ENCODE results near the gene NR6A1. TPM values are rescaled to one million over a fixed set of nuclear protein-coding genes. Genes with fewer than 3 reads are reported as not detected.

NR6A1 gene
- total and polyA plus RNA-seq, 2 of the 8 experiments (the other 6 are each of a cell fraction or from before 2014, with no cell fraction given): 93.2 to 237 TPM

DNA sequence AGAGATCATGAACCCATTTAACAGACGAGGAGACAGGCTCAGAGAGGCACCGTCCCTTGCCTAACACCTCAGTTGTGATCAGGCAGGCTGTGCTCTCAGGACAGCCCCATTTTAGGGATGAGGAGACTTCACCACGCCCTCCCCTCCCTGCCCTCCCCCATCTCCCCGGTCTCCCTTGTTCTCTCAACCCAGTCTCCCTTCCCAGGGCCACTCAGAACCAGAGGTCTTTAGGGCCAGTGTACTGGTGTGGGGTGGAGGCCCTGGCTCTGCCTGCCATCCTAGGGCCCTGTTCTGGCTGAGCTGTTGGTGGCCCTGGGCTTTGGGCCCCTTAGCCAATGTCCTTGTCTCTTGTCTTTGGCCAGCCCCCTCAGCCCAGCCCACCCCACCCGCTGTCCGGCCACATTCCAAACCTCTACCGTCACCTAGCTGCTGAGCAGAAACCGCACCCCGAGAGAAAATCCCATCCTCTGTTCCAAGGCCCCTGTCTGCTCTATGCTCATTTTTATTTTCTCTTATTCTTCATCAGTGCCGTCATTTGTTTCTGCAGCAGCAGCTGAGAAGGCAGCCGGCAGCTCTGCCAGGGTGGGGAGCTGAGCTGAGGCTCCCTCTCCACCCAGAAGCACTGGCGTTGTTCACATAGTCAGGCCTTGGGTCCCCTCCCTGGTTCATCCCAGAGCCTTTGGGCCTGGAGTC lies 39.7 kb upstream of the NR6A1 start (continued):
- TF ChIP-seq TEAD4 (IDR thresholded peaks at IDR 0.05; ENCODE audit: low read depth, low read length) (peak; percentile 86), CTCF (IDR thresholded peaks at IDR 0.05; ENCODE audit: control extremely low read depth in 1 of 3, insufficient read depth in 1 of 3, low read depth in 1 of 3, low read length in 3 of 3) (peak; percentile 14 to 29 (median 20); a peak in 3 of 4 replicates), RAD21 (IDR thresholded peaks at IDR 0.05 in 1 of 2, conservative IDR thresholded peaks at IDR 0.05 in 1 of 2; ENCODE audit: low read depth in 2 of 2, low read length in 2 of 2) (peak in 1 of 2 experiments; percentile 46; a peak in 1 of 4 replicates), SP1 (IDR thresholded peaks at IDR 0.05; ENCODE audit: low read depth, low read length) (peak; percentile 37; the same call in 1 of the 2 replicates), JUND (IDR thresholded peaks at IDR 0.05; ENCODE audit: low read length) (peak; percentile 93), ATF2 (IDR thresholded peaks at IDR 0.05; ENCODE audit: low read length) (peak; percentile 74; the same call in 1 of the 2 replicates), KDM1A (IDR thresholded peaks at IDR 0.05; ENCODE audit: borderline replicate concordance, low read length) (peak; percentile 30; the same call in 1 of the 2 replicates), PHF8 (conservative IDR thresholded peaks at IDR 0.05; ENCODE audit: low read depth, low read length) (no peak), ASH2L (IDR thresholded peaks at IDR 0.05; ENCODE audit: low read length) (no peak)

All from H1 (cell line).